HG02678 (cell line): ENCODE measurements around the gene CD72.
"Not testable (repeated sequence)": the region's sequence is repeated elsewhere in the genome, so short reads cannot be mapped to it uniquely, and the experiment has no call there.

Experiments
- ATAC-seq: cut with Tn5 transposase; IDR thresholded peaks from one replicate; pipeline ENCODE4 v1.9.1; 2021; ENCODE audit warnings: mild to moderate bottlenecking, moderate library complexity; ENCODE audit not compliant: unreplicated experiment

The CD72 gene

DNA sequence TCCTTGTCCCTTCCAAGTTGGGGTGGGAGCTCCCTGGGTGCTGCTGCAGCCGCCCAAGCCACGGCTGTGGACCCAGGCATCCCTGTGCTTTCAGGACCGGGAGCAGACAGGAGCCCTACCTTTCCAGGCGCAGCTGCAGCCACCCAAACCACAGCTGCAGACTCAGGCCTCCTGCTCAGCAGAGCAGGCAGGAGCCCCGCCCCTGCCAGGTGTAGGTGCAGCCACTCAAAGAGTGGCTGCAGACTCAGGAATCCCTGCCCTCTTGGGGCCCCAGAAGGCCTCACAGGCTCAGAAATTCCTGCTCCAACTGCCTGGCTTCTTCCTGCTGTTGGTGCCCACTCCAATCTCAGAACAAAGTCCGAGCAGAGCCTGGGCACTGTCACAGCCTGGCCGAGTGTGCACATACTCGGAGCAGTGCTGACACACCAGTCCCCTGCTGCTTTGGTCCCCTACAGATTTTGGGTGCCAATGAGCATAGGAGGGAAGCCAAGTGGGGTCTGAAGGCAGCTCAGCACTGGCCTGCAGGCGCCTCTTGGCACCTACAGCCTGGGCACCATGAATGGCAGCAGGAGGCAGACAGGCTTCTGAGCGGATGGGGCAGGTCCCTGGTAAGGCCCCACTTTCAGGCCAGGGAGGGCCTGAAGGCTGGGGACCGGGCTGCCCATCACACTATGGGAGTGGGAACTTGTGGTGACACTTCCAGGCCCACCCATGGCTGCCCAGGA lies 19.2 kb downstream of the CD72 start:
- ATAC-seq = no peak

DNA sequence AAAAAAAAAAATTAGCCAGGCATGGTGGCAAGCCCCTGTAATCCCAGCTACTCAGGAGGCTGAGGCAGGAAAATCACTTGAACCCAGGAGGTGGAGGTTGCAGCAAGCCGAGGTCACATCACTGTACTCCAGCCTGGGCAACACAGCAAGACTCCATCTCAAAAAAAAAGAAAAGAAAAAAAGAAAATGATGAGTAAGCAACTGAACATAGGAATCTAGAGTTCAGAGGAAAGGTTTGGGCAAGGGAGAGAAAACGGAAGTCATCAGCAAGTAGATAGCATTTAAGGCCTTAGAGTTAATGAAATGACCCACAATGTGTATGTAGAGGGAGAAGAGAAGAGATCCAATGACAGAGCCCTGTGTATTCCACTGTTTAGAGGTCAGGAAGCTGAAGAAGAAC lies 21.3 kb downstream of the CD72 start:
- not testable (repeated sequence) for ATAC-seq

GRCh38 chr9:35594471-35594870 lies 23.7 kb downstream of the CD72 start:
- ATAC-seq = no peak

- no peak for ATAC-seq
Measured at GRCh38 chr9:35593581-35593980, 24.6 kb downstream of the CD72 start.

GRCh38 chr9:35588506-35588905 lies 29.7 kb downstream of the CD72 start:
- not testable (repeated sequence) for ATAC-seq

DNA sequence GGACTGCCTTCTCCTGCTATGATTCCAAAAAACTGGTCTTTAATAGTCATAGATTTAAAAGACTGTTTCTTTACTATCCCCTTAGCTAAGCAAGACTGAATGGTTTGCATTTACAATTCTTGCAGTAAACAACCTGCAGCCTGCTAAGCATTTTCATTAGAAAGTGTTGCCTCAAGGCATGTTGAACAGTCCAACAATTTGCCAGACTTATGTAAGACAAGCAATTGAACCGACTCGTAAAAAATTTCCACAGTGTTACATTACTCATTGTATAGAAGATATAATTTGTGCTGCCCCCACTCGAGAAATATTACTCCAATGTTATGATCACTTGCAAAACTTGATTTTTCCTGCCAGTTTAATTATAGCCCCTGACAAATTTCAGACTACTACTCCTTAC lies 33.5 kb downstream of the CD72 start:
- not testable (repeated sequence) for ATAC-seq

DNA sequence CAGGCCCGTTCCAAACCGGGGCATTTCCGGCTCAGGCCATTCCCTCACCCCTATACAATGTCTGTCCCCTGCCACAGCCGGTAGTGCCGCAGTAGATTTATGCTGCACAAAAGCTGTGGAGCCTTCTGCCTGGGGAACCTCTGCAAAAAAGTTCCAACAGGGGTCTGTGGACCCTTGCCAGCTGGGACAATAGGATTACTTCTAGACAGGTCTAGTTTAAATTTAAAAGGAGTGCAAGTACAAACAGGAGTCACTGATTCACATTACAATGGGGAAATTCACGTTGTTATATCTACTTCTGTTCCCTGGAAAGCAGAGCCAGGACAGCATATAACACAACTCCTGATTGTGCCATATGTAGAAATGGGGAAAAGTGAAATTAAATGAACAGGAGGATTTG lies 34.7 kb downstream of the CD72 start:
- not testable (repeated sequence) for ATAC-seq

- ATAC-seq = not testable (repeated sequence)
Measured at GRCh38 chr9:35579659-35580227, 38.5 kb downstream of the CD72 start.

DNA sequence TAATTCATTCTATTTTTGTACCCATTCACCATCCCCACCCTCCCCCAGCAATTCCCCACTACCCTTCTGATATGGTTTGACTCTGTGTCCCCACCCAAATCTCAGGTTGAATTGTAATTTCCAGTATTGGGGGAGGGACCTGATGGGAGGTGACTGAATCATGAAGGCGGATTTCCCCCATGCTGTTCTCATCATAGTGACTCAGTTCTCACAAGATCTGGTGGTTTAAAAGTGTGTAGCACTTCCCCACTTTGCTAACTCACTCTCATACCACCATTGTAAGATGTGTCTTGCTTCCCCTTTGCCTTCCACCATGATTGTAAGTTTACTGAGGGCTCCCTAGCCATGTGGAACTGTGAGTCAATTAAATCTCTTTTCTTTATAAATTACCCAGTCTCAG lies 39.1 kb downstream of the CD72 start:
- ATAC-seq = no peak

GRCh38 chr9:35577486-35577885 lies 40.7 kb downstream of the CD72 start:
- ATAC-seq = no peak

- no peak for ATAC-seq
Measured at GRCh38 chr9:35575478-35575877, 42.7 kb downstream of the CD72 start.

GRCh38 chr9:35574578-35575122 lies 43.6 kb downstream of the CD72 start:
- no peak for ATAC-seq

DNA sequence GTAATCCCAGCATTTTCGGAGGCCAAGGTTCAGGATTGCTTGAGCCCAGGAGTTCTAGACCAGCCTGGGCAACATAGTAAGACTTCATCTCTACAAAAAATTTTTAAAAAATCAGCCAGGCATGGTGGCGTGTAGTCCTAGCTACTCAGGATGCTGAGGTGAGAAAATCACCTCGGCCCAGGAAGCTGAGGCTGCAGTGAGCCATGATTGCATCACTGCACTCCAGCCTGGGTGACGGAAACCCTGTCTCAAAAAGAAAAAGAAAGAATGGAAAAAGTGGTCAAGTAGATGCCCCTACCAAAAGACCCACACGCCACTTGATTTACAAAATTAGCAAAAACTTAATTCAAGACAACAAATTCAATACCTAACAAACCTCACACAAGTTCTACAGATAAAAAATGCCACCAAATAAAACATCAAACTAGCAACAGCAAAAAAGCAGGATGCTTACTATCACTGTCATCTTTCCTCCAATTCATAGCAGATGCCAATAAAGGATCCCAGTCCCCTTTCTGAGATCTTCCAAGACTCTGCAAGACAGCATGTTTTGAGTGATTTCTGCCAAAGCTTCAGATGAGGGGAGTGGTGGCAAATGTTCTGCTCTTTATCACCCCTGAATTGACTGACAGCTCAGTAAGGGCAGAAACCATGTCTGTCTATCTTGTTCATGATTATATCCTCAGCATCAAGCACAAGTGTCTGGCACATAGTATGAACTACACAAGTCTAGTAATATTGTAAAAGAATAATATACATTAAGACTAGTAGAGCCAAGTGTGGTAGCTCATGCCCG lies 47.3 kb downstream of the CD72 start:
- no peak for ATAC-seq

DNA sequence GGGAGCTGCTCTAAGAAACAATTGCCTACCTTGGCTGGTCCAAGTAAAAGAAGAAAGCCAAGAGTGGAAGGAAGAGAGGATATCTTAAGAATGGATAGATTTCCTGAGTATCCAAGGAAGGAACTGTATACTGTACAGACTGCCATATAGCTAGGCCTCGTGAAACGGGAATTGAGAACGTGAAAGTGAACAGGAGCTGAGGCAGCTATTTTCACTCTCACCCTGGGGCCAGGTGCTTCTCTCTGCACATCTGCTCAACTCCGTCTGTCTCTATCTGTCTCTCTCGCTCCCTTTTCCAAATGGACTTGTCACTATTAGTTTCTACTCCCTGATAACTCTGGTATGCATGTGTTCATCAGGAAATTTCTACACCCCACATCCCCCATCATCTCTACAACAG lies 49.0 kb downstream of the CD72 start:
- ATAC-seq = peak; percentile 68

DNA sequence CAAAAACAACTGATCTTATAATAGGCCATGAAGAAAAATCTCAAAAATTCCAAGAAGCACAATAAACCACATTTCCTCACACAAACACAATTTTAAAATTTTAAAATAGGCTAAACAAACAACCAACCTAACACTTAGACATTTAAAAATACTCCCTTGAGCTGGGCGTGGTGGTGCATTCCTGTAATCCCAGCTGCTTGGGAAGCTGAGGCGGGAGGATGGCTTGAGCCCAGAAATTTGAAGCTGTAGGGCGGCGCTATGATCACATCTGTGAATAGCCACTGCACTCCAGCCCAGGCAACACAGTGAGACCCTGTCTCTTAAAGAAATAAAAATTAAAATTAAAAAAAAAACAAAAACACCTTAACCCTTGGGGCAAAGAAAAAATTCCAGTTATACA lies 50.0 kb downstream of the CD72 start:
- ATAC-seq = no peak

- no peak for ATAC-seq
Measured at GRCh38 chr9:35566417-35566816, 51.8 kb downstream of the CD72 start.

DNA sequence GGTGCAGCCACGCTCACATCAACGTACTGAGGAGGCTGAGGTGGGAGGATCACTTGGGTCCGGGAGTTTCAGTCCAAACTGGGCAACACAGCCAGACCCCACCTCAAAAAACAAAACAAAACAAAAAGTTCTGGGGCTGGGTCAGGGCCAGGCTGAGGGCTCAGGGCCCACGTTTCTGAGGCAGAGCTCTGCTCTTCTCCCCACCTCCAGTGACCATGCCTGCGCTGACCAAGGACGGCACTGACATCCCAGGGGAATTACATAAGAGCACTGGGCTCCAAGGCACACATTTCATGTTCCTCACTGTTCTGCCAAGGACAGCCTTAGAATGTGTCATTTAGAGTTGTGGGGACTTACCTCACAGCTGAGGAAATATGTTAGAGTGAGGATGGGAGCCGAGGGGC lies 53.6 kb downstream of the CD72 start:
- ATAC-seq = no peak

DNA sequence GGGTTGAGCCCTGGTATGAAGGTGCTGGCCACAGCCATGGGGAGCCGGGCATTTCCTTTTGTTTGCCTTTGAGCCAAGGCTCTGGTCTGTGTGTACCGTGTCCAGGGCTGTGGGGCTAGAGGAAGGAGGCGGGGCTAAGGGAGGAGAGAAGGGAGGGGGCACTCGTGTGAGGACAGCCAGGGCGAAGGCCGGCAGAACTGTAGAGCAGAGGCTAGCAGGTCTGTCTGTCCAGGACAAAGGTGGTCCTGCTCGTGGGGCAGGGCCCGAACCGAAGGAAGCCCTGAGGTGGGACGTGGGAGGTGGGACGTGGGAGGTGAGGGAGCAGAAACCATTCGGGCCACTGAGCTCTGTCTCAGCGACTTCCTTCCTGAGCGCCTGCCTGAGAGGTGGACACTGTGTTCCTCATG lies 54.4 kb downstream of the CD72 start:
- no peak for ATAC-seq

- no peak for ATAC-seq
Measured at GRCh38 chr9:35562895-35563780, 55.1 kb downstream of the CD72 start.

GRCh38 chr9:35561468-35562261 lies 56.5 kb downstream of the CD72 start:
- no peak for ATAC-seq
